Activated CD8-positive, alpha-beta memory T cell treated with anti-CD3 and anti-CD28 coated beads for 36 hours (primary cell): ENCODE data around the gene TMEM131. TPM values are rescaled to one million over a fixed set of nuclear protein-coding genes. Genes with fewer than 3 reads are reported as not detected.

Experiments used
- CTCF ChIA-PET: fragments of 350-600 bp; sonication (Branson Sonifier 250); formaldehyde crosslinking; loops from one replicate; lab custom pipeline; 2021; ENCODE audit warnings: antibody characterized with exemption; lab: Charles Lee
- POLR2A ChIA-PET: fragments of 350-600 bp; sonication (Branson Sonifier 250); formaldehyde crosslinking; loops from one replicate; lab custom pipeline; 2021; ENCODE audit warnings: antibody characterized with exemption; lab: Charles Lee
- total RNA-seq, 2 experiments: library from RNA; stranded (reverse); gene quantifications; one replicate each; pipeline ENCODE4 v1.2.3, GENCODE V29; 2021

Gene TMEM131
- total RNA-seq, 2 experiments from 2014 or later = 34.9 to 37.9 TPM

- CTCF ChIA-PET = no interaction called here
- POLR2A ChIA-PET = interaction anchor here (0.5 kb wide), 1 partner anchor 314 kb away, joined by 3 read pairs; no protein-coding TSS in a partner anchor
Observed at GRCh38 chr2:97755491-97755890, 240.3 kb downstream of the TMEM131 start.

DNA sequence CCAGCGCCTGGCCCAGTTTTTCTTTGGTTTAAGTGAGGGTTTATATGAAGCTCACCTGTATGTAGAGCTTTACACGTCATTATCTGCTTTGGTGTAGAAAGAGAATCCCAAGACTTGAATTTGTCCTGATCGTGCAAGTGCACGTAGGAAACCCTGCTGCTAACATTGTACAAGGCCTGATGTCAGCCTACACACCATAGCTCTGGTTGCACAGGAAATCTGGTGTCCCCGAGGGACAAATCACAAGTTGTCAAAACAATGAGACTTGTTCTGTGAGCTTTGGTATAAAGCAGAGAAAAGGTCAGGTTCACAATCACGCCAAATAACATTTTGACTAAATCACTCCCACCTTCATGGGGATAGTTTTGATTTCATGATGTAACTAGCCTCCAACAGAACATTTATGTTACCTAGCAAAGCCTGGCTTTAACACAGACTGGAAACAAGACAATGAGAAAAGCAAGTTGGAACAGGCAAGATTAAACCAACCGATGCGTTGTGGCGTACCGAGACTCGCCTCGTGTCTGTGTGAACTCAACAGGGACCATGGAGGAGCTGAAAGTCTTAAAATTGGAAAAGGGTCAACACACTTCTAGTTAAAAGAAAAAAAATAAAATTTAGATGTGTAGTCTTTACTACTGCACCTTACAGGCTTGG lies 240.9 kb downstream of the TMEM131 start:
- ChIA-PET POLR2A (no interaction called here), CTCF (no interaction called here)

DNA sequence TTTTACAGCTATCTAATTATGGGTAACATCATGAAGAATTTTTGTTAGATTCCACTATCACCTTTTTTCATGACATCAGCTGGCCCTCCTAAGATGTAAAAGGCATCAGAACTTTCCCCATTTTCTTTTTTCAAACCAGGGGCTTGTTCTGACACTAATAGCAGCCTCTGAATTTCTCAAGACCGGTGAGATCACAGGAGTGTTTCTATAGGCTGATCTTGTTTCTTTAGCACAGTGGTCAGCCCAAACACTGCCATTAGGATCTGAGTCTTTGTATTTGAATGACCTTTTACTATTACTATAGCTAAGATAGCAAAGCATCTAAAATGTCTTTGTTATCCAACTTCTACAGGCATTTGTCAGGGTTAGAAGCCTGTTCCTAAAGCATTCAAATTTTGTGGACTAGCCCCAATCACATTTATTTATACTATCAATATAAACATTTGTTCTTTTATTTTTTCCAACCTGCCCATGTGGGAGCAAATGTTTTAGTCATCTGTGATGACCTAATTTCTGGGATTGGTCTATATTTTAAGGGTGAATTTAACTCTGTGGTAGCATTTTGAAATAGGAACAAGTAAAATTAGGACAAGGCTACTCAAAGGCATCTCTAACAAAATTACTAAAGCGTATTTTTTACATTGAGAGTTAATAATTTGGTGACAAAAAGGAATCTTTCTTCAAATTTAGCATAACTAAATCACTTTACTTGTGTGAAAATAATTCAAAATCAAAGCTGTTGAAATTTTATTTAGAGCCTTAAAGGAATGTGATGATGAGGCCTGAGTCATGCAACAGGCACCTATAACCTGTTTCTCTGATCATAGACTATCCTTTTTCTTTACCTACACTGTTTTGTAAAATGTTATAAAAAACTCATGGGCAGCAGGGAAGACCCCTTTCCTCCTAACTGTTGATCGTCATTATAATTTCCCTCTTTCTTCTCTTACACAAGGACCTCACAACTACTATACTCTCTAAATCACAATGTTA lies 243.1 kb downstream of the TMEM131 start:
- ChIA-PET POLR2A (no interaction called here), CTCF (interaction anchor here (0.7 to 1.3 kb wide), 3 partner anchors 12 to 43 kb away, joined by 3 to 6 read pairs (median 3); no protein-coding TSS in a partner anchor)

DNA sequence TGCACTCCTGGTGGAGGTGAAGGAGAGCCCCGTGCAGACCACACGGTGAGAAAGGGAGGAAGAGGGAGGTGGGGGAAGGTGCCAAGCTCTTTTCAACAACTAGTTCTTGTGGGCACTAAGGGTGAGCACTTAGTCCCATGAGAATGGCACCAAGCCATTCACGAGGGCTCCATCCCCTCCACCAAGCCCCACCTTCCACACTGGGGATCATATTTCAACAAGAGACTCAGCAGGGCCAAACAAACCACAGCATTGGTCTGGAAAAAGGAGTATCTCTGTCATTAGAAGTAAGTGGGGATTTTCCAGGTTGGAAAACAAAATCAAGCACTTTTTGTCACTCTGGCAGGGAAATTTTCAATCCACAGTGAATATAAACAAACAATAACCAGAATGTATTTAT lies 244.0 kb downstream of the TMEM131 start:
- POLR2A ChIA-PET = no interaction called here
- CTCF ChIA-PET = interaction anchor here (1.2 to 1.3 kb wide), 2 partner anchors 42 to 161 kb away, joined by 4 to 6 read pairs; no protein-coding TSS in a partner anchor

- ChIA-PET CTCF (interaction anchor here (0.7 to 1.5 kb wide), 3 partner anchors 9 to 50 kb away, joined by 3 to 5 read pairs (median 4); no protein-coding TSS in a partner anchor), POLR2A (no interaction called here)
Observed at GRCh38 chr2:97750017-97750416, 245.7 kb downstream of the TMEM131 start.

GRCh38 chr2:97749581-97749980 lies 246.2 kb downstream of the TMEM131 start:
- CTCF ChIA-PET = interaction anchor here (0.7 to 1.5 kb wide), 6 partner anchors 9 to 196 kb away, joined by 3 to 7 read pairs (median 4); no protein-coding TSS in a partner anchor
- POLR2A ChIA-PET = no interaction called here

- POLR2A ChIA-PET = interaction anchor here (1.5 kb wide), 1 partner anchor 18 kb away, joined by 3 read pairs; no protein-coding TSS in a partner anchor
- CTCF ChIA-PET = interaction anchor here (0.6 to 3.7 kb wide), 10 partner anchors 16 to 1443 kb away, joined by 3 to 53 read pairs (median 6); partner anchors contain the start of genes COX5B and ZAP70
Observed at GRCh38 chr2:97747716-97748115, 248.0 kb downstream of the TMEM131 start.

- CTCF ChIA-PET = interaction anchor here (0.6 to 3.7 kb wide), 7 partner anchors 27 to 1444 kb away, joined by 3 to 53 read pairs (median 6); partner anchors contain the start of gene ZAP70
Observed at GRCh38 chr2:97747285-97747684, 248.5 kb downstream of the TMEM131 start.

DNA sequence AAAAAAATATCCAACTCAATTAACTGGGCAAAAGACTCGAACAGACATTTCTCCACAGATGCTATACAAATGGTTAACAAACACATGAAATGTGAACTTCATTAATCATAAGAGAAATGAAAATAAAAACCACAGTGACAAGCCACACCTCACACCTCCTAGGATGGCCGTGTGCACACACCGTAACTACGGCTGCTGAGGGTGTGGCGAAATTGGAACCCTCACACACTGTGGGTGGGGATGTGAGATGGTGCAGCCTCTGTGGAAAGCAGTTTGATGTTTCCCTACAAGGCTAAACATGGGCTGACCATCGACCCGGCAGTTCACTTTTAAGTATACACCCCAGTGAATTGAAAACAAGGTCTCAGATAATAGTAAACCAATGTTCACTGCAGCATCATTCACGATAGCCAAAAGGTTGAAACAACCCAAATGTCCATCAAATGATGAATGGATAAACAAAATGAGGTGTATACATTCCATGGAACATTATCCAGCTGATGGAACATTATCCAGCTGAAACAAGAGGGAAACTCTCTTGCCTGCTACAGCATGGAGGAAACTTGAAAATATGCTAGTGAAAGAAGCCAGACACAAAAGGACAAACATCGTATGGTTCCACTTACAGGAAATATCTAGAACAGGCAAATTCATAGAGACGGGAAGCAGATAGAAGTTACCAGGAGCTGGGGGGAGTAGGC lies 250.1 kb downstream of the TMEM131 start:
- ChIA-PET CTCF (interaction anchor here (0.8 to 3.7 kb wide), 3 partner anchors 28 to 46 kb away, joined by 3 to 53 read pairs (median 8); partner anchors contain the start of gene ZAP70), POLR2A (interaction anchor here (0.6 to 0.7 kb wide), 2 partner anchors 28 to 31 kb away, joined by 3 read pairs; no protein-coding TSS in a partner anchor)

More at GRCh38 chr2:97747285-97747684, 248.5 kb downstream of the TMEM131 start:
- POLR2A ChIA-PET = no interaction called here

DNA sequence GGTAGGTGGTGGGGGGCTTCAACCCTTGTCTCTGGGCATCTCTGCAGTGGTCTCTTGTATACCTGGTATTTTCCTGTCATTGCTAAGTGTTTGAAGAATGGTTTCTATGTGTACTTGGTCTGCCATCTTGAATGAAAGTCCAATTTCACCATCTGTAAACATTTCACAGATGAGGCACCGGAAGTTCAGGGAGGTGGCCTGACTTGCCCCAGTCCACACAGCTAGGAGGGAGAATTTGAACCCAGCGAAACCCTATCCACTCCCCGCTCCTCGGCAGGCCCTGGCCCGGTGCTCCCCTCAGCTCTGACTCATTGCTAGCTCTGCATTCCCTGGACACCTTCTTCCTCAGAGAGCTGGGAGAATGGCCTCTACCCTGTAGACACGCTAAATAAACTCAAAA lies 251.8 kb downstream of the TMEM131 start:
- ChIA-PET CTCF (interaction anchor here (1.0 to 1.8 kb wide), 5 partner anchors 29 to 46 kb away, joined by 3 to 7 read pairs (median 5); partner anchors contain the start of gene ZAP70), POLR2A (no interaction called here)

- CTCF ChIA-PET = interaction anchor here (0.6 to 4.9 kb wide), 4 partner anchors 17 to 28 kb away, joined by 4 to 35 read pairs (median 12); partner anchors contain the start of gene ZAP70
- POLR2A ChIA-PET = interaction anchor here (0.7 to 3.1 kb wide), 3 partner anchors 14 to 24 kb away, joined by 4 to 16 read pairs (median 4); no protein-coding TSS in a partner anchor
Observed at GRCh38 chr2:97742381-97742847, 253.3 kb downstream of the TMEM131 start.

GRCh38 chr2:97741686-97742085 lies 254.1 kb downstream of the TMEM131 start:
- POLR2A ChIA-PET = interaction anchor here (0.5 to 3.1 kb wide), 4 partner anchors 13 to 873 kb away, joined by 4 to 16 read pairs (median 4); no protein-coding TSS in a partner anchor
- CTCF ChIA-PET = interaction anchor here (0.6 to 4.9 kb wide), 5 partner anchors 17 to 28 kb away, joined by 4 to 35 read pairs (median 7); partner anchors contain the start of gene ZAP70

GRCh38 chr2:97741251-97741650 lies 254.5 kb downstream of the TMEM131 start:
- POLR2A ChIA-PET = interaction anchor here (0.5 to 3.1 kb wide), 3 partner anchors 13 to 873 kb away, joined by 4 to 16 read pairs (median 4); no protein-coding TSS in a partner anchor
- CTCF ChIA-PET = interaction anchor here (0.7 to 4.9 kb wide), 6 partner anchors 9 to 151 kb away, joined by 3 to 35 read pairs (median 4); partner anchors contain the start of gene ZAP70

DNA sequence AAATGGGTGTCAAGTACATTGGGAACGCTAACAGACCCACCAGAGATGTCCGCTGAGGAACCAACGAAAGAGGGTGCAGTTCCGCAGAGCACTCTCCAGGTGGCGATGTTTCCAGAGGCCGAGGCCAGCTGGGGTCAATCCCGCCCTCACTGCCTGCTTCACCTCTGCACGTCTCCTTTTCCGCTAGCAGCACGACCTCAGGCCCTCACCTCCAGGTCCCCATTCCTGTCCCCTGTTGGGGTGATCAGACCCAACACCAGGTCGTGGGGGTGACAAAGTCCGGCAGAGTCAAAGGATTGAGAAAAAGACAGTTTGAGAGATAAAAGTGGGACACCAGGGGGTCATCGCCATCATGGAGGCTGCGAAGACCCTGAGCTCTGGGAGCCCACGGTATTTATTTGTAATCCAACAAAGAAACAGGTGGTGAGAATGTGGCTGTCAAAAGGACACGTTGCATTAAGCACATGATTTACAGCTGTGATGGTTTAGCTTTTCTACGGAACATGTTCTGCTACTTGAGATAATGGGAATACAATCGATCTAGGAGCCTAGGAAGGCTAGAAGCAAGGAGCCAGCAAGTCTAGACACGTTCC lies 255.1 kb downstream of the TMEM131 start:
- ChIA-PET CTCF (interaction anchor here (0.7 to 4.9 kb wide), 6 partner anchors 9 to 150 kb away, joined by 3 to 35 read pairs (median 4); partner anchors contain the start of gene ZAP70), POLR2A (interaction anchor here (3.1 kb wide), 1 partner anchor 23 kb away, joined by 16 read pairs; no protein-coding TSS in a partner anchor)

- CTCF ChIA-PET = interaction anchor here (0.8 to 4.9 kb wide), 5 partner anchors 13 to 78 kb away, joined by 3 to 35 read pairs (median 3); partner anchors contain the start of gene ZAP70
- POLR2A ChIA-PET = interaction anchor here (0.6 kb wide), 1 partner anchor 11 kb away, joined by 3 read pairs; no protein-coding TSS in a partner anchor
Observed at GRCh38 chr2:97739893-97740245, 255.9 kb downstream of the TMEM131 start.

- CTCF ChIA-PET = interaction anchor here (0.7 to 4.9 kb wide), 5 partner anchors 14 to 42 kb away, joined by 3 to 35 read pairs (median 4); partner anchors contain the start of gene ZAP70
- POLR2A ChIA-PET = interaction anchor here (0.6 kb wide), 1 partner anchor 12 kb away, joined by 3 read pairs; no protein-coding TSS in a partner anchor
Observed at GRCh38 chr2:97739020-97739892, 256.5 kb downstream of the TMEM131 start.
